ENCODE measurements around the gene SLC16A4. TPM values are rescaled to one million over a fixed set of nuclear protein-coding genes. Genes with fewer than 3 reads are reported as not detected.

Gene SLC16A4
- total RNA-seq, 4 donors from 2014 or later: 1.2 to 3.5 (median 2.9) TPM

DNA sequence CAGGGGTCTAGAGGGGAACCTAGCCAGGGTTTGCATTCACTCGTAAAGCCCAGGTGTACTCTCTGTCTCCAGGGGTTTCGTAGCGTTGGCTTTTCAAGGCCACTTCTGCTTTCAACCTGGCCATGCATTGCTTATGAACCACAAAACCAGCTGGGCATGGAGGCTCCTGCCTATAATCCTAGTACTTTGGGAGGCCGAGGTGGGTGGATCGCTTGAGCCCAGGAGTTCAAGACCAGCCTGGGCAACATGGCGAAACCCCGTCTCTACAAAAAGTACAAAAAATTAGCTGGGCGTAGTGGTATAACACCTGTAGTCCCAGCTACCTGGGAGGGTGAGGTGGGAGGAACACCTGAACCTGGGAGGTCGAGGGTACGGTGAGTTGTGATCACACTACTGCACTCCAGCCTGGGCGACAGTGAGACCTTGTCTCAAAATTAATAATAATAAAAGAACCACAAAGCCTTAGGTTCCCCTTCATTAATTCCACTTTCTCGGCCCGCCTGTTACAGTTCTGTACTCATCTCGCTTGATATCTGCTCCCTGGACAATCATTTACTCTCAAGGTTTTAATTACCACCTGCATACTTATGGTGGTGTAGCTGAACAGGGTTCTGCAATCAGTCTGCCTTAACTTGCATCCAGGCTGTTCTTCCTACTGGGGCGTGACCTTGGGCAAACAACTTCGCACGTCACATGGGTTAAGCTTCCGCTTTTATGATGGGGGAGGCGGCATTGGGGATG is 6.1 kb downstream of the SLC16A4 start:
- TF ChIP-seq, protein P1, sequence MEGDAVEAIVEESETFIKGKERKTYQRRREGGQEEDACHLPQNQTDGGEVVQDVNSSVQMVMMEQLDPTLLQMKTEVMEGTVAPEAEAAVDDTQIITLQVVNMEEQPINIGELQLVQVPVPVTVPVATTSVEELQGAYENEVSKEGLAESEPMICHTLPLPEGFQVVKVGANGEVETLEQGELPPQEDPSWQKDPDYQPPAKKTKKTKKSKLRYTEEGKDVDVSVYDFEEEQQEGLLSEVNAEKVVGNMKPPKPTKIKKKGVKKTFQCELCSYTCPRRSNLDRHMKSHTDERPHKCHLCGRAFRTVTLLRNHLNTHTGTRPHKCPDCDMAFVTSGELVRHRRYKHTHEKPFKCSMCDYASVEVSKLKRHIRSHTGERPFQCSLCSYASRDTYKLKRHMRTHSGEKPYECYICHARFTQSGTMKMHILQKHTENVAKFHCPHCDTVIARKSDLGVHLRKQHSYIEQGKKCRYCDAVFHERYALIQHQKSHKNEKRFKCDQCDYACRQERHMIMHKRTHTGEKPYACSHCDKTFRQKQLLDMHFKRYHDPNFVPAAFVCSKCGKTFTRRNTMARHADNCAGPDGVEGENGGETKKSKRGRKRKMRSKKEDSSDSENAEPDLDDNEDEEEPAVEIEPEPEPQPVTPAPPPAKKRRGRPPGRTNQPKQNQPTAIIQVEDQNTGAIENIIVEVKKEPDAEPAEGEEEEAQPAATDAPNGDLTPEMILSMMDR (IDR thresholded peaks at IDR 0.05 in 4 of 5, conservative IDR thresholded peaks at IDR 0.05 in 1 of 5): no peak
- no peak for TF ChIP-seq POLR2A (IDR thresholded peaks at IDR 0.05)
- peaks cover 0 to 15% of the 10 kb centered on the region in 2 donors for H3K36me3 ChIP-seq
- no peaks in the 10 kb centered on the region for H3K9me3 ChIP-seq
- DNase-seq (no peak), ATAC-seq (no peak)
- H3K4me1 ChIP-seq: no peaks in the 10 kb centered on the region
- no peaks in the 10 kb centered on the region for H3K27me3 ChIP-seq
- intact Hi-C loops (cut with DNase I; ENCODE audit: low total_unique reads): no loop called here
- no peak overlapping the region for H3K4me3 ChIP-seq
- H3K27ac ChIP-seq: no peak overlapping the region
- in situ Hi-C loops (cut with MboI; ENCODE audit: low sequenced_read_pairs in 4 of 4): no loop called here

DNA sequence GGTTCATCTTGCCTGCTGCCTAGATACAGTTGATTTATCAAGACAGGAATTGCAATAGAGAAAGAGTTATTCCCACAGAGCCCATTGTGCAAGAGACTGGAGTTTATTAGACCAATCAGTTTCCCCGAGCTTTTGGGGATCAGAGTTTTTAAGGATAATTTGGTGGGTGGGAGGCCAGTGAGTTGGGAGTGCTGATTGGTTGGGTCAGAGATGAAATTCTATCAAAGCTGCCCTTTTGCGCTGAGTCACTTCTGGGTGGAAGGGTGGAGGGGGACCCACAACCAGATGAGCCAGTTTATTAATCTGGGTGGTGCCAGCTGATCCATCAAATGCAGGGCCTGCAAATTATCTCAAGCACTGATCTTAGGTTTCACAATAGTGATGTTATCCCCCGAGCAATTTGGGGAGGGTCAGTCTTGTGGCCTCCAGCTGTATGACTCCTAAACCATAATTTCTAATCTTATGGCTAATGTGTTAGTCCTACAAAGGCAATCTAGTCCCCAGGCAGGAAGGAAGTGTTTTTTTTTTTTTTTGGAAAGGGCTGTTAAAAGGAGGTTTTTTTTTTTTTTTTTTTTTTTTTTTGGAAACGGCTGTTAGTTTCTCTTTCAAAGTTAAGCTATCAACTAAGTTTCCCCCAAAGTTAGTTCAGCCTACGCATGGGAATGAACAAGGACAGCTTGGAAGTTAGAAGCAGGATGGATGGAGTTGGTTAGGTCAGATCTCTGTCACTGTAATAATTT is 7.4 kb downstream of the SLC16A4 start:
- no peak for DNase-seq
- H3K27ac ChIP-seq: peak overlapping the region in 3 of 4 donors; percentile 10 to 42 (median 19)
- ATAC-seq: no peak
- H3K36me3 ChIP-seq: peaks cover 0 to 28% of the 10 kb centered on the region in 2 donors
- H3K4me1 ChIP-seq: no peaks in the 10 kb centered on the region
- no peaks in the 10 kb centered on the region for H3K27me3 ChIP-seq
- no peaks in the 10 kb centered on the region for H3K9me3 ChIP-seq
- intact Hi-C loops (cut with DNase I; ENCODE audit: low total_unique reads) (no loop called here), in situ Hi-C loops (cut with MboI; ENCODE audit: low sequenced_read_pairs in 4 of 4) (no loop called here)
- no peak overlapping the region for H3K4me3 ChIP-seq
- TF ChIP-seq POLR2A (IDR thresholded peaks at IDR 0.05): no peak
- TF ChIP-seq, protein P1 (IDR thresholded peaks at IDR 0.05 in 4 of 5, conservative IDR thresholded peaks at IDR 0.05 in 1 of 5): no peak

DNA sequence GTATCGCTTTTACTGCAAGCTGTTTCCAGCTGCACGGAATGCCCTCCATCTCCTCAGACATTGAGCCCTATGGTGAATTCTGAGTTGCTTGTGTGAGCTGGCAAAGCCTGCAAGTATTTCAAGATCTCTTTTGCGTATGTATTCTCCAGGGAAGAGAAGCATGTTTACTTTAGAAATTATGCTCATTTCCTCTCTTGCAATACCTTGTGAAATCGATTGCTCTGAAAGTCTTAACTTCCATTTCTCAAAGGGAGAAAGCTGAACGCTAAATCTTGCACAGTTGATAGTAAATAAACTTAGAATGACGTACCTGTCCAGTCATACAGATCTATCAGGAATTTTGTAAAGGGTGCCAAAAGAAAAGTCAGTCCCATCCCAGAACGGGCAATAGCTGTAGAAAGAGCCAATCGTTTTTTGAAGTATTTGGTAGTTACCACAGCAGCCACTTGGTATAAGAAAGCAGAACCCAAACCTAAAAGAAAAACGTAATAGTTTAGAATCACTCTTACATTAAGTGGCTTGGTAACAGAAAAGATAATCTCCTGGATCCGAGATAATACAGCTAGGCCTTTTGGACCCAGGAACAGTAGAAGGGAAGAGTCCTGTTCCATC is 10.0 kb downstream of the SLC16A4 start:
- DNase-seq (no peak), ATAC-seq (peak in 1 of 2 donors; percentile 49)
- in situ Hi-C loops (cut with MboI; ENCODE audit: low sequenced_read_pairs in 4 of 4): no loop called here
- intact Hi-C loops (cut with DNase I; ENCODE audit: low total_unique reads): no loop called here
- H3K36me3 ChIP-seq: peaks cover 0 to 47% of the 10 kb centered on the region in 2 donors
- no peaks in the 10 kb centered on the region for H3K4me1 ChIP-seq
- H3K4me3 ChIP-seq: no peak overlapping the region
- peak overlapping the region; percentile 14 to 42 (median 33) for H3K27ac ChIP-seq
- H3K9me3 ChIP-seq: no peaks in the 10 kb centered on the region
- H3K27me3 ChIP-seq: no peaks in the 10 kb centered on the region
- TF ChIP-seq POLR2A (IDR thresholded peaks at IDR 0.05): no peak
- TF ChIP-seq, protein P1 (IDR thresholded peaks at IDR 0.05 in 4 of 5, conservative IDR thresholded peaks at IDR 0.05 in 1 of 5): no peak

DNA sequence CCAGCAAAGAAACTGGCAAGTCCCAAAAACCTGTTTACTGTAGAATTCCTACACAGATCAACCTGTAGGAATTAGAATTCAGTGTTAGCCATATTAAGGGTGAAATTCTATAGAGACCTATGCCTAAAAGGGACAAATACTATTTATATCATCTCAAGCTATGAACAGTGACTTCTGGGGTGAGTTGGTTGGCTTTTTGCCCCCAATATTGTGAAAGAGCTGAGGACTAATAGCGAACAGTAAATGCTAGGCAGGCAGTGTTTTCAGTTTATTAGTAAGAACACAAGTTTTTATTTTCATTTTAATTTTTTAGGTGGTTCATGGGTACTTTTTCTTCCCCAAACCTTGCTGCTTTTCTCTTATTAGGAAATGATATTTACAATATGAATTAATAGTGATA is 15.3 kb downstream of the SLC16A4 start:
- no peak for TF ChIP-seq POLR2A (IDR thresholded peaks at IDR 0.05)
- TF ChIP-seq, protein P1 (IDR thresholded peaks at IDR 0.05 in 4 of 5, conservative IDR thresholded peaks at IDR 0.05 in 1 of 5): no peak
- H3K4me3 ChIP-seq: no peak overlapping the region
- peaks cover 0 to 64% of the 10 kb centered on the region in 2 donors for H3K36me3 ChIP-seq
- H3K27ac ChIP-seq: no peak overlapping the region
- in situ Hi-C loops (cut with MboI; ENCODE audit: low sequenced_read_pairs in 4 of 4): no loop called here
- DNase-seq (no peak), ATAC-seq (no peak)
- intact Hi-C loops (cut with DNase I; ENCODE audit: low total_unique reads): no loop called here
- H3K4me1 ChIP-seq: peaks cover 8 to 14% of the 10 kb centered on the region in 2 donors
- no peaks in the 10 kb centered on the region for H3K9me3 ChIP-seq
- no peaks in the 10 kb centered on the region for H3K27me3 ChIP-seq

Data from gastrocnemius medialis (tissue), 4 donors.